IMR-90 (cell line): ENCODE measurements around the gene BCL2L13. TPM values are rescaled to one million over a fixed set of nuclear protein-coding genes. Genes with fewer than 3 reads are reported as not detected.

Experiments used
- ATAC-seq: fragments of 200-7000 bp; cut with Tn5 transposase; 2 replicates; pipeline ENCODE4 v1.9.1; 2020; ENCODE audit warnings: low read depth, mild to moderate bottlenecking, moderate library complexity
- BruUV-seq: library from RNA; stranded (reverse); fragments of 400-500 nt; replicated peaks from 2 replicates; lab custom pipeline; 2021; lab: Mats Ljungman, UMichigan
- CTCF ChIA-PET: fragments of 300-600 bp; formaldehyde crosslinking; extraction: SDS; loops from one replicate; lab custom pipeline; 2021; ENCODE audit warnings: antibody characterized with exemption; lab: Yijun Ruan, JAX
- POLR2A ChIA-PET: fragments of 300-600 bp; sonication (Branson Sonifier 250); formaldehyde crosslinking; loops from one replicate; lab custom pipeline; 2022; ENCODE audit warnings: antibody characterized with exemption; ENCODE audit not compliant: unreplicated experiment; lab: Charles Lee
- DNase-seq: peaks from one replicate; pipeline ENCODE4 v3.0.0; 2013
- H2AFZ ChIP-seq: replicated peaks from 2 replicates; pipeline ENCODE3; 2013; ENCODE audit warnings: low read length, mild to moderate bottlenecking; ENCODE audit not compliant: poor library complexity
- H2AK5ac ChIP-seq: 2 replicates; pipeline ENCODE4 v1.6.1; 2013; ENCODE audit warnings: low read depth, low read length, inconsistent platforms
- H2AK9ac ChIP-seq: replicated peaks from 2 replicates; pipeline ENCODE3; 2013; ENCODE audit warnings: mild to moderate bottlenecking, low read depth, low read length, moderate library complexity; ENCODE audit not compliant: poor library complexity
- H2BK120ac ChIP-seq: 2 replicates; pipeline ENCODE4 v1.6.1; 2013; ENCODE audit warnings: low read depth, low read length, inconsistent platforms
- H2BK15ac ChIP-seq: 3 replicates; pipeline ENCODE4 v1.6.1; 2013; ENCODE audit warnings: low read depth, low read length, inconsistent platforms
- H2BK20ac ChIP-seq: 2 replicates; pipeline ENCODE4 v1.6.1; 2013; ENCODE audit warnings: low read depth, mild to moderate bottlenecking, inconsistent platforms, low read length, moderate library complexity
- H2BK5ac ChIP-seq: 2 replicates; pipeline ENCODE4 v1.6.1; 2013; ENCODE audit warnings: mild to moderate bottlenecking, low read depth, low read length, inconsistent platforms; ENCODE audit not compliant: poor library complexity, severe bottlenecking
- H3K14ac ChIP-seq: replicated peaks from 2 replicates; pipeline ENCODE4 v1.6.1; 2013; ENCODE audit warnings: low read depth, low read length, inconsistent platforms
- H3K18ac ChIP-seq: 2 replicates; pipeline ENCODE4 v1.6.1; 2013; ENCODE audit warnings: low read depth, low read length, control low read depth
- H3K23ac ChIP-seq: 2 replicates; pipeline ENCODE4 v1.6.1; 2013; ENCODE audit warnings: low read depth, low read length, inconsistent platforms
- H3K27ac ChIP-seq: 2 replicates; pipeline ENCODE4 v1.5.1; 2013; ENCODE audit warnings: mild to moderate bottlenecking, control low read depth, low read length; ENCODE audit not compliant: insufficient read depth
- H3K27me3 ChIP-seq: 2 replicates; pipeline ENCODE4 v1.6.1; 2013; ENCODE audit warnings: low read length; ENCODE audit not compliant: control insufficient read depth, insufficient read depth
- H3K36me3 ChIP-seq: 2 replicates; pipeline ENCODE4 v1.6.1; 2013; ENCODE audit warnings: low read length, mixed read lengths; ENCODE audit not compliant: control insufficient read depth, insufficient read depth
- H3K4ac ChIP-seq: 2 replicates; pipeline ENCODE4 v1.6.1; 2013; ENCODE audit warnings: low read depth, low read length, inconsistent platforms
- H3K4me1 ChIP-seq: 2 replicates; pipeline ENCODE4 v1.6.1; 2013; ENCODE audit warnings: low read length, mixed read lengths; ENCODE audit not compliant: control insufficient read depth, insufficient read depth
- H3K4me2 ChIP-seq: 2 replicates; pipeline ENCODE4 v1.6.1; 2013; ENCODE audit warnings: low read depth, mild to moderate bottlenecking, control low read depth, low read length, moderate library complexity
- H3K4me3 ChIP-seq: 2 replicates; pipeline ENCODE4 v1.5.1; 2013; ENCODE audit warnings: low read depth, mild to moderate bottlenecking, control low read depth, low read length, moderate library complexity; ENCODE audit not compliant: insufficient read depth
- H3K56ac ChIP-seq: 2 replicates; pipeline ENCODE4 v1.6.1; 2013; ENCODE audit warnings: low read length, inconsistent platforms; ENCODE audit not compliant: insufficient read depth; ENCODE audit errors: extremely low read depth
- H3K79me1 ChIP-seq, 2 experiments: 2 replicates each; pipeline ENCODE4 v1.6.1; 2013; ENCODE audit warnings: low read length in 2 of 2, inconsistent platforms in 1 of 2, low read depth in 1 of 2
- H3K9ac ChIP-seq: 2 replicates; pipeline ENCODE4 v1.6.1; 2013; ENCODE audit warnings: low read depth, low read length, control low read depth
- H3K9me1 ChIP-seq: 2 replicates; pipeline ENCODE4 v1.6.1; 2013; ENCODE audit warnings: low read length, inconsistent platforms; ENCODE audit not compliant: insufficient read depth
- H3K9me3 ChIP-seq: 2 replicates; pipeline ENCODE4 v1.6.1; 2013; ENCODE audit warnings: low read length; ENCODE audit not compliant: control insufficient read depth, insufficient read depth
- H4K20me1 ChIP-seq: 2 replicates; pipeline ENCODE4 v1.6.1; 2013; ENCODE audit warnings: low read length, inconsistent platforms; ENCODE audit not compliant: insufficient read depth
- H4K5ac ChIP-seq: 2 replicates; pipeline ENCODE4 v1.6.1; 2013; ENCODE audit warnings: mild to moderate bottlenecking, low read depth, low read length, control low read depth
- H4K8ac ChIP-seq, 2 experiments: 2 replicates each; pipeline ENCODE4 v1.6.1; 2013; ENCODE audit warnings: low read depth in 2 of 2, low read length in 2 of 2, control low read depth in 1 of 2, inconsistent platforms in 1 of 2
- H4K91ac ChIP-seq: 2 replicates; pipeline ENCODE4 v1.6.1; 2013; ENCODE audit warnings: low read depth, low read length, inconsistent platforms; ENCODE audit not compliant: insufficient read depth
- BHLHE40 ChIP-seq: fragments of 150-350 bp; IDR thresholded peaks from 2 replicates; pipeline ENCODE4 v1.6.1; 2016; ENCODE audit warnings: mild to moderate bottlenecking, low read depth, low read length
- CEBPB ChIP-seq: IDR thresholded peaks from 2 replicates; pipeline ENCODE4 v1.6.1; 2012; ENCODE audit warnings: low read depth, low read length, improper control_type of control experiment
- CHD1 ChIP-seq: IDR thresholded peaks from 2 replicates; pipeline ENCODE4 v1.6.1; 2012; ENCODE audit warnings: low read depth, low read length, improper control_type of control experiment
- FOS ChIP-seq: fragments of 150-350 bp; IDR thresholded peaks from 2 replicates; pipeline ENCODE4 v1.6.1; 2016; ENCODE audit warnings: low read depth, low read length
- MAFK ChIP-seq: IDR thresholded peaks from 2 replicates; pipeline ENCODE4 v1.6.1; 2012; ENCODE audit warnings: low read depth, low read length, improper control_type of control experiment
- MAZ ChIP-seq: IDR thresholded peaks from 2 replicates; pipeline ENCODE4 v1.6.1; 2012; ENCODE audit warnings: low read depth, mild to moderate bottlenecking, low read length, improper control_type of control experiment, moderate library complexity, borderline replicate concordance
- MXI1 ChIP-seq: IDR thresholded peaks from 2 replicates; pipeline ENCODE4 v1.6.1; 2012; ENCODE audit warnings: low read depth, mild to moderate bottlenecking, low read length, moderate library complexity, borderline replicate concordance
- NFE2L2 ChIP-seq: fragments of 150-350 bp; IDR thresholded peaks from 2 replicates; pipeline ENCODE4 v1.6.1; 2016; ENCODE audit warnings: low read depth, mild to moderate bottlenecking, low read length
- POLR2A ChIP-seq: IDR thresholded peaks from 2 replicates; pipeline ENCODE4 v1.6.1; 2012; ENCODE audit warnings: mild to moderate bottlenecking, low read depth, low read length
- RAD21 ChIP-seq: IDR thresholded peaks from 2 replicates; pipeline ENCODE4 v1.6.1; 2012; ENCODE audit warnings: low read length, improper control_type of control experiment
- RCOR1 ChIP-seq: IDR thresholded peaks from 2 replicates; pipeline ENCODE4 v1.6.1; 2012; ENCODE audit warnings: mild to moderate bottlenecking, low read length, improper control_type of control experiment; ENCODE audit not compliant: insufficient replicate concordance
- RFX5 ChIP-seq: IDR thresholded peaks from 2 replicates; pipeline ENCODE4 v1.8.0; 2012; ENCODE audit warnings: low read depth, mild to moderate bottlenecking, low read length, moderate library complexity
- SMC3 ChIP-seq: fragments of 150-350 bp; IDR thresholded peaks from 2 replicates; pipeline ENCODE4 v1.6.1; 2016; ENCODE audit warnings: low read depth, mild to moderate bottlenecking, antibody characterized with exemption, low read length, moderate library complexity
- USF2 ChIP-seq: fragments of 150-350 bp; IDR thresholded peaks from 2 replicates; pipeline ENCODE4 v1.6.1; 2017; ENCODE audit warnings: mild to moderate bottlenecking, antibody characterized with exemption, low read length, low read depth
- WGBS, 2 experiments: methylation state at CpG; one replicate each; pipeline versions ENCODE4 v1.1.5 to v1.1.7; 2013; ENCODE audit warnings: missing lambda C conversion rate in 2 of 2; ENCODE audit not compliant: insufficient read length in 1 of 2; ENCODE audit errors: extremely low coverage in 2 of 2; 5-methylcytosine and 5-hydroxymethylcytosine counted together
- dilution Hi-C: fragments of 300-500 bp; cut with HindIII; formaldehyde crosslinking; loops from one replicate; pipeline ENCODE4 v1.14.3; 2018; ENCODE audit warnings: low sequenced_read_pairs; ENCODE audit not compliant: unreplicated experiment
- in situ Hi-C: fragments of 300-500 bp; cut with MboI; formaldehyde crosslinking; loops from 3 replicates; pipeline ENCODE4 v1.14.3; 2019; ENCODE audit warnings: low sequenced_read_pairs, inconsistent platforms, mixed read lengths
- intact Hi-C: fragments of 100-400 bp; cut with micrococcal nuclease; formaldehyde crosslinking; loops from 2 replicates; pipeline ENCODE4 v1.10.0; 2022
- polyA plus RNA-seq, 3 experiments: library from polyadenylated mRNA; depleted of rRNA; stranded (reverse); fragments of >200 nt; gene quantifications; 2 replicates each; pipeline ENCODE4 v1.2.3, GENCODE V29; 2012; ENCODE audit warnings: low replicate concordance in 1 of 3
- total RNA-seq: library from RNA; depleted of rRNA; stranded (reverse); fragments of >200 nt; gene quantifications from 2 replicates; pipeline ENCODE4 v1.2.3, GENCODE V29; 2012
- TF ChIP-seq, protein P1 (sequence below): conservative IDR thresholded peaks from 2 replicates; pipeline ENCODE4 v1.5.1; 2012; ENCODE audit warnings: mild to moderate bottlenecking, low read depth, low read length, improper control_type of control experiment
- TF ChIP-seq, protein P2 (sequence below): fragments of 150-350 bp; IDR thresholded peaks from 2 replicates; pipeline ENCODE4 v1.6.1; 2016; ENCODE audit warnings: low read depth, mild to moderate bottlenecking, low read length, moderate library complexity, borderline replicate concordance

Gene BCL2L13
- total and polyA plus RNA-seq, 2 of the 4 experiments (the other 2 are of a cell fraction): 42.6 to 86.7 TPM

- BruUV-seq: no TSS peak
- Histone ChIP-seq H3K36me3 (no peaks in the 10 kb centered on the region), H3K4me1 (peaks cover 15% of the 10 kb centered on the region), H4K91ac (no peak overlapping the region), H3K18ac (no peak overlapping the region), H3K79me1 (peaks cover 24 to 62% of the 10 kb centered on the region in 2 experiments), H4K20me1 (peaks cover 64% of the 10 kb centered on the region), H2AK9ac (no peak overlapping the region), H3K27me3 (no peaks in the 10 kb centered on the region), H4K8ac (no peak overlapping the region), H2BK120ac (no peak overlapping the region), H3K9ac (no peak overlapping the region), H2BK20ac (no peak overlapping the region), H3K9me3 (no peaks in the 10 kb centered on the region), H3K4ac (no peak overlapping the region), H3K4me3 (no peak overlapping the region), H2BK15ac (no peak overlapping the region), H3K9me1 (peaks cover 18% of the 10 kb centered on the region; the same call in 1 of the 2 replicates), H4K5ac (no peak overlapping the region), H3K23ac (no peak overlapping the region), H3K4me2 (no peak overlapping the region), H3K14ac (no peak overlapping the region), H2AFZ (no peak overlapping the region), H3K27ac (no peak overlapping the region), H2AK5ac (no peak overlapping the region), H3K56ac (no peak overlapping the region), H2BK5ac (no peak overlapping the region)
- ATAC-seq (no peak), DNase-seq (no peak)
- intact Hi-C loops: no loop called here
- POLR2A ChIA-PET: no interaction called here
- CTCF ChIA-PET: no interaction called here
- in situ Hi-C loops: loop anchor here (5.0 kb wide), 1 partner anchor 37 kb away; no protein-coding TSS in a partner anchor
- WGBS, 2 experiments: 98% methylated on average over 5 of the region's 9 CpGs; no CpG with 5 or more reads in 1 of the 2 experiments
- TF ChIP-seq BHLHE40 (no peak), RAD21 (no peak), CEBPB (no peak), NFE2L2 (no peak), MXI1 (no peak), POLR2A (no peak), SMC3 (no peak), MAFK (no peak), FOS (no peak), RFX5 (no peak), RCOR1 (no peak), CHD1 (no peak), USF2 (no peak), MAZ (no peak)
- TF ChIP-seq, protein P1, sequence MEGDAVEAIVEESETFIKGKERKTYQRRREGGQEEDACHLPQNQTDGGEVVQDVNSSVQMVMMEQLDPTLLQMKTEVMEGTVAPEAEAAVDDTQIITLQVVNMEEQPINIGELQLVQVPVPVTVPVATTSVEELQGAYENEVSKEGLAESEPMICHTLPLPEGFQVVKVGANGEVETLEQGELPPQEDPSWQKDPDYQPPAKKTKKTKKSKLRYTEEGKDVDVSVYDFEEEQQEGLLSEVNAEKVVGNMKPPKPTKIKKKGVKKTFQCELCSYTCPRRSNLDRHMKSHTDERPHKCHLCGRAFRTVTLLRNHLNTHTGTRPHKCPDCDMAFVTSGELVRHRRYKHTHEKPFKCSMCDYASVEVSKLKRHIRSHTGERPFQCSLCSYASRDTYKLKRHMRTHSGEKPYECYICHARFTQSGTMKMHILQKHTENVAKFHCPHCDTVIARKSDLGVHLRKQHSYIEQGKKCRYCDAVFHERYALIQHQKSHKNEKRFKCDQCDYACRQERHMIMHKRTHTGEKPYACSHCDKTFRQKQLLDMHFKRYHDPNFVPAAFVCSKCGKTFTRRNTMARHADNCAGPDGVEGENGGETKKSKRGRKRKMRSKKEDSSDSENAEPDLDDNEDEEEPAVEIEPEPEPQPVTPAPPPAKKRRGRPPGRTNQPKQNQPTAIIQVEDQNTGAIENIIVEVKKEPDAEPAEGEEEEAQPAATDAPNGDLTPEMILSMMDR: no peak
- TF ChIP-seq, protein P2, sequence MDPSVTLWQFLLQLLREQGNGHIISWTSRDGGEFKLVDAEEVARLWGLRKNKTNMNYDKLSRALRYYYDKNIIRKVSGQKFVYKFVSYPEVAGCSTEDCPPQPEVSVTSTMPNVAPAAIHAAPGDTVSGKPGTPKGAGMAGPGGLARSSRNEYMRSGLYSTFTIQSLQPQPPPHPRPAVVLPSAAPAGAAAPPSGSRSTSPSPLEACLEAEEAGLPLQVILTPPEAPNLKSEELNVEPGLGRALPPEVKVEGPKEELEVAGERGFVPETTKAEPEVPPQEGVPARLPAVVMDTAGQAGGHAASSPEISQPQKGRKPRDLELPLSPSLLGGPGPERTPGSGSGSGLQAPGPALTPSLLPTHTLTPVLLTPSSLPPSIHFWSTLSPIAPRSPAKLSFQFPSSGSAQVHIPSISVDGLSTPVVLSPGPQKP: no peak
- dilution Hi-C loops: no loop called here
Observed at GRCh38 chr22:17769716-17770082, 131.1 kb downstream of the BCL2L13 start.
